Endothelial cell of umbilical vein (primary cell): ENCODE measurements around the gene GPR180. TPM values are rescaled to one million over a fixed set of nuclear protein-coding genes. Genes with fewer than 3 reads are reported as not detected.

Source experiments
- BruUV-seq: library from RNA; stranded (reverse); fragments of 400-500 nt; replicated peaks from 2 replicates; lab custom pipeline; 2021; lab: Mats Ljungman, UMichigan
- CTCF ChIA-PET: fragments of 300-600, 350-600 bp; sonication (Branson Sonifier 250); formaldehyde crosslinking; loops from one replicate; lab custom pipeline; 2021; ENCODE audit warnings: antibody characterized with exemption, inconsistent platforms; lab: Charles Lee
- POLR2A ChIA-PET: fragments of 300-600, 350-600 bp; sonication (Branson Sonifier 250); formaldehyde crosslinking; loops from one replicate; lab custom pipeline; 2021; ENCODE audit warnings: antibody characterized with exemption, inconsistent platforms; lab: Charles Lee
- DNase-seq: peaks from one replicate; pipeline ENCODE4 v3.0.0-alpha.2; 2011; ENCODE audit warnings: low read depth, low spot score
- FAIRE-seq: peaks from 2 replicates; lab custom pipeline; 2011; peaks lifted over from hg19 to GRCh38; lab: Jason Lieb, UNC
- H2AFZ ChIP-seq: 2 replicates; pipeline ENCODE4 v1.6.0; 2012; ENCODE audit warnings: low read depth, low read length, control low read depth, inconsistent platforms
- H3K27ac ChIP-seq: 2 replicates; pipeline ENCODE4 v1.5.1; 2011; ENCODE audit warnings: low read depth, mild to moderate bottlenecking, control low read depth, low read length, moderate library complexity; ENCODE audit not compliant: insufficient read depth
- H3K27me3 ChIP-seq, 2 experiments: 2 replicates each; pipeline versions ENCODE4 v1.6.0 to v1.6.1; 2011; ENCODE audit warnings: low read length in 2 of 2, mixed read lengths in 1 of 2; ENCODE audit not compliant: control insufficient read depth in 2 of 2, insufficient read depth in 2 of 2
- H3K36me3 ChIP-seq, 2 experiments: 2 replicates in 1 of 2; 3 replicates in 1 of 2; pipeline ENCODE4 v1.5.1; 2011; ENCODE audit warnings: low read length in 2 of 2, mild to moderate bottlenecking in 1 of 2, moderate library complexity in 1 of 2; ENCODE audit not compliant: control insufficient read depth in 2 of 2, insufficient read depth in 2 of 2; ENCODE audit errors: extremely low read depth in 1 of 2
- H3K4me1 ChIP-seq: 3 replicates; pipeline ENCODE4 v1.5.1; 2011; ENCODE audit warnings: mild to moderate bottlenecking, low read length; ENCODE audit not compliant: control insufficient read depth, insufficient read depth; ENCODE audit errors: extremely low read depth
- H3K4me2 ChIP-seq: 2 replicates; pipeline ENCODE4 v1.6.1; 2011; ENCODE audit warnings: low read length, control low read depth, mixed read lengths; ENCODE audit not compliant: insufficient read depth
- H3K4me3 ChIP-seq, 3 experiments: fragments of 200-600 bp in 1 of 3; sonication (generic), shearing (Covaris generic) in 1 of 3; replicated peaks in 1 of 3; 2 replicates each; pipeline ENCODE4 v1.5.1; 2011 to 2016; ENCODE audit warnings: control low read depth in 3 of 3, low read length in 3 of 3, mild to moderate bottlenecking in 2 of 3, inconsistent platforms in 1 of 3, low read depth in 1 of 3, moderate library complexity in 1 of 3; ENCODE audit not compliant: insufficient read depth in 1 of 3
- H3K79me2 ChIP-seq: 2 replicates; pipeline ENCODE4 v1.6.0; 2012; ENCODE audit warnings: low read length, inconsistent platforms; ENCODE audit not compliant: control insufficient read depth, insufficient read depth
- H3K9ac ChIP-seq: replicated peaks from 2 replicates; pipeline ENCODE3; 2011; ENCODE audit warnings: low read length, control low read depth; ENCODE audit not compliant: insufficient read depth; ENCODE audit errors: extremely low read depth
- H3K9me1 ChIP-seq: replicated peaks from 3 replicates; pipeline ENCODE4 v1.6.0; 2011; ENCODE audit warnings: mild to moderate bottlenecking, low read length; ENCODE audit not compliant: control insufficient read depth, insufficient read depth; ENCODE audit errors: extremely low read depth
- H3K9me3 ChIP-seq: replicated peaks from 2 replicates; pipeline ENCODE4 v1.5.1; 2012; ENCODE audit warnings: low read length, inconsistent platforms; ENCODE audit not compliant: control insufficient read depth, insufficient read depth
- H4K20me1 ChIP-seq: replicated peaks from 2 replicates; pipeline ENCODE3; 2011; ENCODE audit warnings: mild to moderate bottlenecking, low read length; ENCODE audit not compliant: control insufficient read depth, insufficient read depth; ENCODE audit errors: extremely low read depth
- CTCF ChIP-seq, 2 donors: IDR thresholded peaks; 1 replicate in 1 of 2; 2 replicates in 1 of 2; pipeline ENCODE4 v1.5.1; 2011; ENCODE audit warnings: low read length in 2 of 2, mild to moderate bottlenecking in 2 of 2, moderate library complexity in 2 of 2, control low read depth in 1 of 2, inconsistent platforms in 1 of 2, low read depth in 1 of 2; ENCODE audit not compliant: insufficient read depth in 1 of 2; ENCODE audit errors: extremely low read depth in 1 of 2
- EZH2 ChIP-seq: IDR thresholded peaks from 2 replicates; pipeline ENCODE4 v1.6.1; 2012; ENCODE audit warnings: borderline replicate concordance, low read depth, mild to moderate bottlenecking, moderate library complexity, low read length, inconsistent platforms; ENCODE audit not compliant: severe bottlenecking
- FOS ChIP-seq: IDR thresholded peaks from 2 replicates; pipeline ENCODE4 v1.6.1; 2011; ENCODE audit warnings: mild to moderate bottlenecking, low read length, moderate library complexity, borderline replicate concordance; ENCODE audit not compliant: insufficient read depth
- GATA2 ChIP-seq: IDR thresholded peaks from 2 replicates; pipeline ENCODE4 v1.7.0; 2011; ENCODE audit warnings: low read depth, mild to moderate bottlenecking, moderate library complexity, mixed read lengths, low read length; ENCODE audit not compliant: insufficient read length, insufficient read depth
- JUN ChIP-seq: IDR thresholded peaks from 2 replicates; pipeline ENCODE4 v1.6.1; 2011; ENCODE audit warnings: borderline replicate concordance, low read depth; ENCODE audit not compliant: insufficient read length, insufficient read depth
- MAX ChIP-seq: IDR thresholded peaks from 2 replicates; pipeline ENCODE4 v1.6.1; 2011; ENCODE audit not compliant: insufficient read depth, insufficient read length
- MYC ChIP-seq: IDR thresholded peaks from one replicate; pipeline ENCODE4 v1.6.1; 2011; ENCODE audit warnings: mild to moderate bottlenecking, low read depth, low read length
- POLR2A ChIP-seq: IDR thresholded peaks from 2 replicates; pipeline ENCODE4 v1.6.1; 2012; ENCODE audit warnings: low read depth, mild to moderate bottlenecking, control low read depth, low read length
- POLR2AphosphoS5 ChIP-seq: IDR thresholded peaks from 2 replicates; pipeline ENCODE4 v1.6.1; 2012; ENCODE audit warnings: low read depth, mild to moderate bottlenecking, control low read depth, low read length, moderate library complexity; ENCODE audit not compliant: insufficient read depth
- dilution Hi-C: fragments of 300-500 bp; cut with MboI; formaldehyde crosslinking; loops from one replicate; pipeline ENCODE4 v1.15.0; 2019; ENCODE audit warnings: low sequenced_read_pairs; ENCODE audit not compliant: extremely low pct_ligation_motif_present
- intact Hi-C: fragments of 100-400 bp; cut with micrococcal nuclease; formaldehyde crosslinking; loops from one replicate; pipeline ENCODE4 v1.10.0; 2022
- polyA plus RNA-seq, 4 experiments: library from polyadenylated mRNA; depleted of rRNA in 3 of 4; stranded (reverse) in 3 of 4; unstranded in 1 of 4; fragments of >200 nt; gene quantifications; 2 replicates each; pipeline versions ENCODE4 v1.2.1 to v1.2.3, GENCODE V29; 2011 to 2012; ENCODE audit warnings: missing spikeins in 1 of 4
- total RNA-seq: library from RNA; stranded (reverse); gene quantifications from 2 replicates; pipeline ENCODE4 v1.2.3, GENCODE V29; 2021

GPR180 gene
- total and polyA plus RNA-seq, 2 donors (not counting 3 experiments of a cell fraction or from before 2014, with no cell fraction given), result 3.1 to 8.3 TPM

- Histone ChIP-seq H2AFZ (no peak overlapping the region), H3K36me3 (no peaks in the 10 kb centered on the region), H3K27me3 (peaks cover 3 to 23% of the 10 kb centered on the region in 2 experiments), H3K4me1 (no peaks in the 10 kb centered on the region), H3K9me3 (no peaks in the 10 kb centered on the region), H3K79me2 (no peaks in the 10 kb centered on the region), H4K20me1 (no peaks in the 10 kb centered on the region), H3K9ac (no peak overlapping the region), H3K4me3 (no peak overlapping the region), H3K27ac (no peak overlapping the region), H3K9me1 (no peaks in the 10 kb centered on the region), H3K4me2 (no peak overlapping the region)
- DNase-seq (no peak), FAIRE-seq (no peak)
- POLR2A ChIA-PET, result no interaction called here
- CTCF ChIA-PET, result no interaction called here
- BruUV-seq, result no TSS peak
- TF ChIP-seq MYC, result no peak
- TF ChIP-seq POLR2A, result no peak
- no peak for TF ChIP-seq JUN
- no peak for TF ChIP-seq EZH2
- dilution Hi-C loops (no loop called here), intact Hi-C loops (no loop called here)
Observed at GRCh38 chr13:94682229-94682628, 80.6 kb downstream of the GPR180 start.

GRCh38 chr13:94683409-94683808, 81.8 kb downstream of the GPR180 start:
- no peak for FAIRE-seq
- TF ChIP-seq GATA2, result no peak
- no peak for TF ChIP-seq MYC
- no peak for TF ChIP-seq CTCF (IDR thresholded peaks at IDR 0.05; ENCODE audit: extremely low read depth in 1 of 2, insufficient read depth in 1 of 2, low read depth in 1 of 2, low read length in 2 of 2)
- TF ChIP-seq EZH2, result no peak
- no peak for TF ChIP-seq POLR2AphosphoS5
- no peak for TF ChIP-seq JUN
- no peak for TF ChIP-seq FOS
- TF ChIP-seq POLR2A, result no peak
- no peak for TF ChIP-seq MAX
- Histone ChIP-seq H3K9me3 (no peaks in the 10 kb centered on the region), H3K4me1 (no peaks in the 10 kb centered on the region), H3K9me1 (no peaks in the 10 kb centered on the region), H3K27ac (no peak overlapping the region), H3K9ac (no peak overlapping the region), H4K20me1 (no peaks in the 10 kb centered on the region), H3K36me3 (no peaks in the 10 kb centered on the region), H2AFZ (no peak overlapping the region), H3K79me2 (no peaks in the 10 kb centered on the region), H3K4me3 (no peak overlapping the region), H3K27me3 (peaks cover 3 to 27% of the 10 kb centered on the region in 2 experiments), H3K4me2 (no peak overlapping the region)
- POLR2A ChIA-PET, result no interaction called here
- intact Hi-C loops (no loop called here), dilution Hi-C loops (no loop called here)
- CTCF ChIA-PET, result interaction anchor here (1.1 to 4.5 kb wide), 3 partner anchors 9 to 721 kb away, joined by 3 to 22 read pairs (median 5); no protein-coding TSS in a partner anchor
- no TSS peak for BruUV-seq
- DNase-seq, result no peak
